ENCODE measurements around the gene RBKS. TPM values are rescaled to one million over a fixed set of nuclear protein-coding genes. Genes with fewer than 3 reads are reported as not detected.

The RBKS gene
- total and polyA plus RNA-seq, 2 of the 13 experiments (the other 11 are each of a cell fraction or from before 2014, with no cell fraction given) = 7.7 to 8.3 TPM

GRCh38 chr2:27888790-27889189, 1.4 kb downstream of the RBKS start:
- intact Hi-C loops (cut with micrococcal nuclease; ENCODE audit: unreplicated experiment) = no loop called here
- 61% methylated on average over 3 of the region's 3 CpGs for WGBS (ENCODE audit: low lambda C conversion rate)
- no peak for DNase-seq (ENCODE audit: low spot score)

GRCh38 chr2:27887830-27888229, 2.4 kb downstream of the RBKS start:
- no peaks in the 10 kb centered on the region for H3K9me3 ChIP-seq (ENCODE audit: low read length)
- no peak overlapping the region for H3K9ac ChIP-seq (ENCODE audit: insufficient read depth, low read depth, low read length)
- 98% methylated on average over 3 of the region's 3 CpGs for WGBS (ENCODE audit: low lambda C conversion rate)
- POLR2A ChIA-PET = interaction anchor here (1.3 kb wide), 1 partner anchor 134 kb away, joined by 3 read pairs; no protein-coding TSS in a partner anchor
- no peak overlapping the region for H3K4me3 ChIP-seq (replicated peaks in 1 of 3; ENCODE audit: insufficient read depth in 1 of 3, low read depth in 2 of 3, low read length in 3 of 3)
- H4K20me1 ChIP-seq (ENCODE audit: insufficient read depth, low read length) = no peaks in the 10 kb centered on the region
- H3K27me3 ChIP-seq (ENCODE audit: control insufficient read depth in 1 of 2, insufficient read depth in 2 of 2, low read length in 2 of 2) = no peaks in the 10 kb centered on the region; a peak in 1 of 5 replicates
- DNase-seq (ENCODE audit: low spot score) (no peak), ATAC-seq (no peak), FAIRE-seq (no peak)
- no peak for TF ChIP-seq DMTF1 (CRISPR knock-in tag; IDR thresholded peaks at IDR 0.05)
- H3K36me3 ChIP-seq (replicated peaks in 1 of 2; ENCODE audit: control insufficient read depth in 1 of 2, insufficient read depth in 2 of 2, low read length in 2 of 2) = no peaks in the 10 kb centered on the region
- no peak overlapping the region for H3K27ac ChIP-seq (ENCODE audit: extremely low read length, insufficient read depth, low read length)
- peaks cover 34% of the 10 kb centered on the region for H3K4me1 ChIP-seq (ENCODE audit: insufficient read depth, low read length)
- intact Hi-C loops (cut with micrococcal nuclease; ENCODE audit: unreplicated experiment) = no loop called here
- in situ Hi-C loops (cut with HindIII; ENCODE audit: extremely low pct_ligation_motif_present, low pct_unique_long_range_greater_than_20kb) = loop anchor here (10.0 kb wide), 1 partner anchor 517 kb away; no protein-coding TSS in a partner anchor
- H3K79me2 ChIP-seq (ENCODE audit: insufficient read depth, low read length) = peaks cover 21% of the 10 kb centered on the region
- H2AFZ ChIP-seq (ENCODE audit: low read length) = no peak overlapping the region
- no peak overlapping the region for H3K4me2 ChIP-seq (ENCODE audit: low read depth, low read length)
- no TSS peak for BruUV-seq (replicated peaks)
- CTCF ChIA-PET (ENCODE audit: low intra/inter-chr PET ratio, low total read pairs) = no interaction called here

More at GRCh38 chr2:27888790-27889189, 1.4 kb downstream of the RBKS start:
- peak overlapping the region; percentile 92 to 93 (median 93); a peak in 4 of 6 replicates for H3K4me3 ChIP-seq (replicated peaks in 1 of 3; ENCODE audit: insufficient read depth in 1 of 3, low read depth in 2 of 3, low read length in 3 of 3)
- no TSS peak for BruUV-seq (replicated peaks)
- no peak for FAIRE-seq
- no peak for ATAC-seq
- no peak overlapping the region for H2AFZ ChIP-seq (ENCODE audit: low read length)
- H3K36me3 ChIP-seq (replicated peaks in 1 of 2; ENCODE audit: control insufficient read depth in 1 of 2, insufficient read depth in 2 of 2, low read length in 2 of 2) = no peaks in the 10 kb centered on the region
- H3K9ac ChIP-seq (ENCODE audit: insufficient read depth, low read depth, low read length) = peak overlapping the region; percentile 87; the same call in 1 of the 2 replicates
- peaks cover 34% of the 10 kb centered on the region for H3K4me1 ChIP-seq (ENCODE audit: insufficient read depth, low read length)
- H4K20me1 ChIP-seq (ENCODE audit: insufficient read depth, low read length) = no peaks in the 10 kb centered on the region
- H3K9me3 ChIP-seq (ENCODE audit: low read length) = no peaks in the 10 kb centered on the region
- H3K27me3 ChIP-seq (ENCODE audit: control insufficient read depth in 1 of 2, insufficient read depth in 2 of 2, low read length in 2 of 2) = no peaks in the 10 kb centered on the region; a peak in 1 of 5 replicates
- no peak overlapping the region for H3K27ac ChIP-seq (ENCODE audit: extremely low read length, insufficient read depth, low read length)
- peak overlapping the region; percentile 85 for H3K4me2 ChIP-seq (ENCODE audit: low read depth, low read length)
- ChIA-PET POLR2A (interaction anchor here (2.7 kb wide), 1 partner anchor 135 kb away, joined by 20 read pairs; no protein-coding TSS in a partner anchor), CTCF (ENCODE audit: low intra/inter-chr PET ratio, low total read pairs) (no interaction called here)
- H3K79me2 ChIP-seq (ENCODE audit: insufficient read depth, low read length) = peaks cover 25% of the 10 kb centered on the region
- in situ Hi-C loops (cut with HindIII; ENCODE audit: extremely low pct_ligation_motif_present, low pct_unique_long_range_greater_than_20kb) = loop anchor here (10.0 kb wide), 1 partner anchor 516 kb away; no protein-coding TSS in a partner anchor
- no peak for TF ChIP-seq MTERF4 (CRISPR knock-in tag; IDR thresholded peaks at IDR 0.05)
- TF ChIP-seq CREB1 (IDR thresholded peaks at IDR 0.05) = no peak
- 0 out of 2 replicates have a peak, but pooled peaks have one; percentile 23 for TF ChIP-seq CREB1 (CRISPR knock-in tag; IDR thresholded peaks at IDR 0.05)

Data from HepG2 (cell line).